ENCODE measurements around the gene LTBP1.

LTBP1 gene

DNA sequence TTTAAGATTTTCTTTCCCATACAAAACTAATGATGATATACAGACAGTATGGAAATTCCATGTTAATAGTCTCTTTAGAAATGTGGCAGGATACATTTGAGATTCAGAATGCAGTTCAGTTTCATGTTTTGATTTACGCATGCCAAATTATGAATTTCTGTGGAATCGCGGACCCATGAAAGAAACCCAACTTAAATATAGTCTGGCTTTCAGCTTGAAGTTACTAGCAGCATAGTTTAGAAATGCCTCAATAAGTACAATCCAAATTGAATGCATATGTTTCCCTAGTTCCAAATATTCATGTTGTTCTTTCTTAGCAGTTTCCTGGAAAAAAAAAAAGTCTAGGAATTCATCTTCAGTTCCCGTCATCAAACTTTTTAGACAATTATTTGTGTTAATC is 365.6 kb downstream of the LTBP1 start:
- DNase-seq (ENCODE audit: low read depth in 3 of 3), result no peak

- DNase-seq (ENCODE audit: low read depth in 3 of 3), result no peak
These were observed 366.3 kb downstream of the LTBP1 start for GRCh38 chr2:33313039-33313438.

GRCh38 chr2:33314541-33314940 is 367.8 kb downstream of the LTBP1 start:
- no peak for DNase-seq (ENCODE audit: low read depth in 3 of 3)

DNA sequence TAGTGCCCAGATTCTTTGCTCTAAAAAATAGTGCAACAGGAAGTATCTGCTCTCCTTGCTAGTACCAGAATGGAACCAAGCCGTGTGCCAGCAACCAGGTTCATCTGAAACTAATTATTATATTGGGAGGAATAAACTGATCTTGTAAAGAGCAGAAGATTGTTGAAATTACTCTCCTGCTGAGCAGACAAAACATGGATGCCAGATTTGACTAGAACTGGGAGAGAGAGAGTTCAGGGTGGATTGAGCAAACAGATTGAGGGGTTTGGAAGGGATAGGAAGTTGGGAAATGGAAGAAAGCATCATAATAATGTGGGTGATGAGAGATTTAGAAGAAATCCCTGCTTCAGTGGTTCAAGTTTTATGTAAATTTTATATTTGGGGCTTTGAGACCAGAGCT is 369.6 kb downstream of the LTBP1 start:
- DNase-seq (ENCODE audit: low read depth in 3 of 3), result no peak

GRCh38 chr2:33317369-33318007 is 370.7 kb downstream of the LTBP1 start:
- DNase-seq (ENCODE audit: low read depth in 3 of 3), result no peak

- DNase-seq (ENCODE audit: low read depth in 3 of 3), result no peak
These were observed 371.7 kb downstream of the LTBP1 start for GRCh38 chr2:33318456-33318855.

- DNase-seq (ENCODE audit: low read depth in 3 of 3), result no peak
These were observed 373.8 kb downstream of the LTBP1 start for GRCh38 chr2:33320573-33320972.

DNA sequence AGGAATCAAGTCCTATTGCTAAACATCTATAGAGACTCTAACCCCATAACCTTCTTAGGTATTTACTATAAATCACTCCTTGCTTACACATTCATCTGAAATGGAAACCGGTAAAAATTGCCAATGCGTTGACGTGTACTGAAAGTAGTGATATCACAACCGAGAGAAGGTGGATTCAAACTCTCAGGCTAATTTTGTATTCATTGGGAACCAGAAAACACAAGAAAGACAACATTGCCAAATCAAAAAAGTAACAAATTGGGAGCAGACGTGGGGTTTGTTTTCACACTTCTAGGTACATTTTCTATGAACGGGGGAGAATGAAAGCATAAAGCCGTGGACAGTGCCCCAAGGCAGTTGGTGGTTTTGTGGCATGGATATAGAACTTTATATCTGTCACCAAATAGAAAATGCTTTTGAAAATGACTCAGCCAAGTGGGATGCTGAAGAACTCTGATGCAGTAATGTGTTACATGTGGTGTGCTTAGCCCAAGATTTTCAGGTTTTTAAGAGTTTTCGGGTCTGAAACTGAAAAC is 374.6 kb downstream of the LTBP1 start:
- DNase-seq (ENCODE audit: low read depth in 3 of 3), result no peak

GRCh38 chr2:33321876-33322483 is 375.2 kb downstream of the LTBP1 start:
- DNase-seq (ENCODE audit: low read depth in 3 of 3), result no peak

DNA sequence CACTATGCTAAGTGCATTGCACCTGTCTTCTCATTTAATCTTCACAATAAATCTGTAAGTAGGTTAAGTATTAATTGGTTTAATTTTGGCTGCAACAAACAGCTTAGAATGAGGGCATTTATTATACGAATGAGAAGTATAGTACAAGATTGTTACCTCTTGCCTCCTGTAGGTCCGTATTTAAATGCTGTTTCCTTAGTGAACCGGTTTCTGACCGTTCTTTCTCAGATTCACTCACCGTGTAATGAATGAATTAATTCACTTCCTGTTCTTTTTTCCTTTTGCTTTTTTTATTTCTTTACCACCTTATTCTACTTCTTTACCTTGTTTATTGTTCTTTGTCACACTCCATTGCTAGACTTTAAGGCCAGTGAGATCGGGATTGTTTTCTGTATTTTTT is 375.9 kb downstream of the LTBP1 start:
- no peak for DNase-seq (ENCODE audit: low read depth in 3 of 3)

DNA sequence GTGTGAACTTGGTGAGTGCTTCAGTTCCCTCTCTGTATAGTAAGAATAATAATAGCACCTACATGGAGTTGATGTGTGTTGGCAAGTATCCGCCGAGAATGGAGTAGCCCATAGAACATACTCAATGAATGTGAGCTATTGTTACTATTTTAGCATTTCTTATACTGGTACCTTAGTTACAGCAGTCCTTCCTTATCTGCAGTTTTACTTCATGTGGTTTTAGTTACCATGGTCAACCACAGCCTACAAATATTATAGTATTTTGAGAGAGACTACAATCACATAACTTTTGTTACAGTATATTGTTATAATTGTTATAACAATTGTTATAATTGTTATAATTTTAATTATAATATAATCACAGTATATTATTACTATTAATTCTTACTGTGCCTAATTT is 377.2 kb downstream of the LTBP1 start:
- DNase-seq (ENCODE audit: low read depth in 3 of 3), result no peak

DNA sequence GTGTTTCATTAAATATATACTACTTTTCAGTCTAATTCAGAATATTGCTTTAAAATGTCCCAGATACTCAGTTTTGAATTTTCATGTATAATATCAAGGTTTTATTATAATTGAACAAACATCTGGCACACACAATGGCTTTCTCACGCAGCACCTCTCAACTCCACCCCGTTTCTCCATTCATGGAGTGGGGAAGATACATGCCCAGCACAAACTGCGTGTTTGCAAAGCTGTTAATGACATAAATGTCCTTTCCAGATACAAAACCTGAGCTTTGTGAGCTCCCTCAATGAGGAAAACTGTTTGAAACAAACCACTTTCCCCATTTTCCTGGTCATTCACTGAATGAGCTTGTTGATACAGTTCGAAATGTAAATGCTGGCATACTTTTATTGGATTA is 379.3 kb downstream of the LTBP1 start:
- DNase-seq (ENCODE audit: low read depth in 3 of 3), result no peak

GRCh38 chr2:33333433-33333832 is 386.7 kb downstream of the LTBP1 start:
- DNase-seq (ENCODE audit: low read depth in 3 of 3), result no peak

- no peak for DNase-seq (ENCODE audit: low read depth in 3 of 3)
These were observed 387.3 kb downstream of the LTBP1 start for GRCh38 chr2:33334083-33334482.

DNA sequence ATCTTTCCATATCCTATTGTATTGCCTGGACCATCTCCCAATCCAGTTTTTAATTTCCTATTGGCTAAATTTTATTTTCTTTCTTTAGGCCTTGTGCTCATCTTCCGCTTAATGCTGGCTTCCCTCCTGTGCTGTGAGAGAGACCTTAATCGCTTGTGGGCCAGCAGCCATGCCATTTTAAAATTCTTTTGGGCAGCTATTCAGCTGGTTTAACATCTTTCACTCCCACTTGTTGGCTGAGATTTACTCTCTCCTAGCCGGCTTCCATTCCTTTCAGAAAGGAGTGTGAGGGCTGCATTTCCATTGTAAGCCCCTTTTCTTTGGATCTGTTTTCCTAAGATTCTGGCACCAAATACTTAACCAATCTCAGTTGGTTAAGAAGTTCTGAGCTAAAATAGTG is 388.8 kb downstream of the LTBP1 start:
- no peak for DNase-seq (ENCODE audit: low read depth in 3 of 3)

GRCh38 chr2:33336036-33336625 is 389.4 kb downstream of the LTBP1 start:
- DNase-seq (ENCODE audit: low read depth in 3 of 3), result no peak

GRCh38 chr2:33337385-33337960 is 390.7 kb downstream of the LTBP1 start:
- no peak for DNase-seq (ENCODE audit: low read depth in 3 of 3)

- no peak for DNase-seq (ENCODE audit: low read depth in 3 of 3)
These were observed 391.2 kb downstream of the LTBP1 start for GRCh38 chr2:33337981-33338380.

- no peak for DNase-seq (ENCODE audit: low read depth in 3 of 3)
These were observed 392.5 kb downstream of the LTBP1 start for GRCh38 chr2:33339269-33339668.

DNA sequence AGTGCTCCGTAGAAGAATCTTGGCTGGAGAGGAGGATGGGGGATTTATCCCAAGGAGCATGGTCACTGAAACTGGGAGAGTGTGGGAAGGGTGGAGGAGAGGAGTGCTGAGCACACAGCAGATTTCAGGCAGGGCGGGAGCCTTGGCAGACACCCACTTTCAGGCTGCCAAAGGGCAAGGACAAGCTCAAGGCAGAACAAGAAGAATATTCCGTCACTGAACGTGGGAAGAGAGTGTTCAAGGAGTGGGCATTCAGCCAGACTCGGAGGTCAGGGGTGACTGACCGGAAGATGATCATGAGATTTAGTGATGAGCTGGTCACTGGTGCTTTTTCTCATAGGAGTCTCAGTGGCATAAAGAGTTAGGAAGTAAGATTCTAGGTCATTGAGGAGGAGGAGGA is 393.5 kb downstream of the LTBP1 start:
- no peak for DNase-seq (ENCODE audit: low read depth in 3 of 3)

DNA sequence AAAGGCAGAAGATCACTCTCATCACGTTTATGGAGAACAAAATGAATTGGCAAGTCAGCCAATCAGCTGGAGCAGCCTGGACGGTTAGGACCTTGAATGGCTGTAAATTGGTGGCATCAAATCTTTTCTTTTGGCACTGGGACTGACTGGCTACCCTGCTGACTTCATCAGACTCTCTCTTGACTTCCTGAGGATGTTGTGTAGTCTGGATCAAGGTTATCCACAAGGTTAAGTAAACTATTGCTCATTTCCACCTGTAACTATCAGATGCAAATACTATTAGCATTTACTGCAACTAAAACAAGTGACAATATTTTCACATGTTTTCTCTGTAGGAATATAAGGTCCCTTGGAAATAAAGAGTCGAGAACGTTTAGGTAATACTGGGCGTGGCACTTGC is 395.4 kb downstream of the LTBP1 start:
- no peak for DNase-seq (ENCODE audit: low read depth in 3 of 3)

DNA sequence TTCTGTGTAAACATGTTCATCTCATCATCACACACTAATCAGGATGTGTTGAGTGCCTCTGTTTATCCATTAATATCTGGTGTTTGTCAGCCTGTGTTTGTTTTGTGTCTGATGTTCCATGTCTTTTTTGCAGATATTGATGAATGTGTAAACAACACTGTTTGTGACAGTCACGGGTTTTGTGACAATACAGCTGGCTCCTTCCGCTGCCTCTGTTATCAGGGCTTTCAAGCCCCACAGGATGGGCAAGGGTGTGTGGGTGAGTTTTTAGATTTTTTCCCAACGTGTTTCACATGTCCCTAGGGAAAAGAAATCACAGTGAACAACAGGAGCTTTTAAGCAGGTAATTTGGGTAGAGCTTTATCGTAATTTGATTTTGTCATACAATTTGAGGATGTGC is 396.0 kb downstream of the LTBP1 start:
- DNase-seq (ENCODE audit: low read depth in 3 of 3), result no peak

- DNase-seq (ENCODE audit: low read depth in 3 of 3), result no peak
These were observed 396.7 kb downstream of the LTBP1 start for GRCh38 chr2:33343387-33343895.
